PC-3 (cell line): ENCODE data around the gene BLACAT1.

ENCODE experiments used
- EZH2 ChIP-seq: fragments of 300-600 bp; sonication (generic); IDR thresholded peaks from one replicate; pipeline ENCODE4 v1.6.1; 2017; ENCODE audit warnings: antibody characterized with exemption, mild to moderate bottlenecking, low read length; ENCODE audit not compliant: unreplicated experiment
- TF ChIP-seq, protein P1 (sequence below): fragments of 300-600 bp; sonication (generic); conservative IDR thresholded peaks from 2 replicates; pipeline ENCODE4 v1.5.1; 2017; ENCODE audit warnings: antibody characterized with exemption, low read depth, mild to moderate bottlenecking, low read length

DNA sequence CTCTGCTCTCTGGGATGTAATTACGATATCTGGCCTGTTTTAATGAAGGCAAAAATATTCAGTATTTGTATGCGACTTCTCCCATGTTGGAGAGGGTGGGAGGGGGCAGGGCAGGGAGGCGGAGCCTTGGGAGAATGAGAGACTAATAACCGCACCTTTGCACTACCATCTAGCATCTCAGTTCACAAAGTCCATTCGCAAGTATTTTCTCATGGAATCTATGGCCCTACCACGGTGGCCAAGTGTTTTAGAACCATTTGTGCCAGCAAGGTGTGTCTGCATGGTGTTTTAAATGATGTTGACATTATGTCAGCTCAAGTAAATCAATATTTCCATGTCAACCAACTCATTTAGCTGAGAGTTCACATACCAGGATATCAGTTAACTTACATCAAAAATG lies 14.3 kb upstream of the BLACAT1 start:
- TF ChIP-seq, protein P1, sequence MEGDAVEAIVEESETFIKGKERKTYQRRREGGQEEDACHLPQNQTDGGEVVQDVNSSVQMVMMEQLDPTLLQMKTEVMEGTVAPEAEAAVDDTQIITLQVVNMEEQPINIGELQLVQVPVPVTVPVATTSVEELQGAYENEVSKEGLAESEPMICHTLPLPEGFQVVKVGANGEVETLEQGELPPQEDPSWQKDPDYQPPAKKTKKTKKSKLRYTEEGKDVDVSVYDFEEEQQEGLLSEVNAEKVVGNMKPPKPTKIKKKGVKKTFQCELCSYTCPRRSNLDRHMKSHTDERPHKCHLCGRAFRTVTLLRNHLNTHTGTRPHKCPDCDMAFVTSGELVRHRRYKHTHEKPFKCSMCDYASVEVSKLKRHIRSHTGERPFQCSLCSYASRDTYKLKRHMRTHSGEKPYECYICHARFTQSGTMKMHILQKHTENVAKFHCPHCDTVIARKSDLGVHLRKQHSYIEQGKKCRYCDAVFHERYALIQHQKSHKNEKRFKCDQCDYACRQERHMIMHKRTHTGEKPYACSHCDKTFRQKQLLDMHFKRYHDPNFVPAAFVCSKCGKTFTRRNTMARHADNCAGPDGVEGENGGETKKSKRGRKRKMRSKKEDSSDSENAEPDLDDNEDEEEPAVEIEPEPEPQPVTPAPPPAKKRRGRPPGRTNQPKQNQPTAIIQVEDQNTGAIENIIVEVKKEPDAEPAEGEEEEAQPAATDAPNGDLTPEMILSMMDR, result no peak
- no peak for TF ChIP-seq EZH2
